Measurements from ENCODE around the gene HLA-DOB. TPM values are rescaled to one million over a fixed set of nuclear protein-coding genes. Genes with fewer than 3 reads are reported as not detected.

Gene HLA-DOB
- total RNA-seq: 0.11 and 0.12 TPM in 2 replicates

DNA sequence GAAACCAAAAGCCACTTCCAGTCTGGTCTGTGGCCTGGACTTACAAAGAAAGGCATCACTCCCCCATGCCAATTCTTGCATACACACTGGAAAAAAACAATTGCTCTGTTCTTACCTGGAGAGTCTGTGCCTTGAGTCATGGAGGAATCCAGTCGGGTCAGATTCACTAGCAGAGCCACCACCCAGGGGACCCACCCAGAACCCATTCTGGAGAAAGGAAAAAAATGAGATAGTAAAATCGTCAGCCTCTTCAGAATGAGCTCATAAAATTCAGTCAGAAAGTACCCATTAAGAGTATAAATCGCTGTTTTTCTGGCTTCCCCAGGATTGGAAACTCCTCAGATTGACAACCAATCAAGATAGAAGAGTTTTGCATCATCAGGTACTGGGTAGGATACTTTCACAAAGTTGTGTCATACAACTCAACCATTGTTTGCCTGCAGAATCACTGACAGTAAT is at the start of gene HLA-DOB:
TSS of gene HLA-DOB (minus strand) at position 257 of the 459 bp plus-strand sequence. CDS start at position 206, 51 bp downstream.

DNA sequence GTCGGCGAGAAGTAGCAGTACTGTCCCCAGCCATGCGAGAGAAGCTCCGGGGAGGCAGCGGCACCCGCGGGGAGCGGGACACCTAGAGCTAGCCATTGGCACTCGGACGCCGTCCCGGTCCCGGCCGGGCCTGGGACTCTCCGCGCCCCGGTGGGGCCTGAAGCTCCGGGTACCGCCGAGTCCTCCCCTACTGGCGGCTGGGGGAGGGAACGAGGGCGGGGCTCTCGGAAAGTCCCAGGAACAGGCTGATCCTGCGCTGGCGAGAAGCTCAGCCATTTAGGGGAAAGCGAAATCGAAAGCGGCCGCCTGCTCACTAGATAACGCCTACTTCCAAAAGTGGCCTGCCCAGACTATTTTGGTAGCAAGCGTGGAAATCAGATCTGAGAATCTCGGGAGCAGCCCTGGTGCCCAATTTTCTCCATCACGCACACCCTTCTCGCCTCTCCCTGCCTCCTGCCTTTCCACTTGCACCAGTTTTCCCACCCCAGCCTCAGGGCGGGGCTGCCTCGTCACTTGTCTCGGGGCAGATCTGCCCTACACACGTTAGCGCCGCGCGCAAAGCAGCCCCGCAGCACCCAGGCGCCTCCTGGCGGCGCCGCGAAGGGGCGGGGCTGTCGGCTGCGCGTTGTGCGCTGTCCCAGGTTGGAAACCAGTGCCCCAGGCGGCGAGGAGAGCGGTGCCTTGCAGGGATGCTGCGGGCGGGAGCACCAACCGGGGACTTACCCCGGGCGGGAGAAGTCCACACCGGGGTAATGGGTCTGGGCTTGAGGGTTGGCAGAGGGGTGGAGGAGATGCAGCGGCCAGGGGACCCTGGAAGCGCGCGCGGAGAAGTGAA is 37.0 kb upstream of the HLA-DOB start, which contains the start of the genes PSMB9 and TAP1:
TSS of gene PSMB9 (plus strand) at position 652 of the 835 bp plus-strand sequence. CDS start at position 690, 38 bp downstream.
TSS of gene TAP1 (minus strand) at position 164 of the 835 bp plus-strand sequence. CDS start at position 96, 68 bp downstream.

DNA sequence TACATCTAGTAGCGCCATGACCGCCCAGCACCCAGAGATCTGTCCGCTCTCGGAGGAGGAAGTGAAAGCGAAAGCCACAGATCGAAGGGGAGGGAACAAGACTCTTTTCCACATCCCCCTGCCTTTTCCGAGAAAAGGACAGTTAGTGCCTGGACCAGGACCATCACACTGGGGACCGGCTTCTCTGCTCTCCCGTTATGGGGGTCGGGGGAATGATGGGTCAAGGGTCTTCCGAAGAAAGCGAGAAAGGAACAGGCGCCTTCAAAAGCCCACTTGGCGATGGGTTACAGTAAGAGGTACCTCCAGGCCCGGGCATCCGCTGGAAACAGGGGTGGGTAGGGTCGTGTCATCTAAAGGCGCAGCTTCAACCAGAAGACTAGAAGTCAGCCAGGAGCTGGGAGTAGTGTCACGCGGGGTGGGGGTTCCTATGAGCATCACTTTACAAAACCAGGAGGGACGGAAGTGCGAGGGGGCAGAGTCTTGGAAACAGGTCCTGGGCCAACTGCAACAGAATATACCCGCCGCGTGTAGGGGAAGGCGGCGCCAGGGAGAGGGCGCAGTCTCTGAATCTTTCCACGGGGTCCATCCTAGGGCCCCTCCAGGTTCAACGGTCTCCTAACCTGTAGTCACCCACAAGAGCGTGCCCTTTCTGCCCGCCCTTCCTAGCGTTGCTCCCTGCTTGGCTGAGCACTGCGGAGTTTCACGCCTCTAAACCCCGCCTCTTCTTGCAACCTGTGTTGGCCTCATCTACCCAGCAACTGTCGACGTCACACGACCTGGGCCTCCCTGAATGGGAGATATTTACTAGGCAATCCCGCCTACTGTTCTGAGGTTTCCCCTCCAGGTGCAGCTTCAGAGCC is 27.4 kb upstream of the HLA-DOB start, which contains the start of gene PSMB8:
TSS of gene PSMB8 (minus strand) at position 69 of the 860 bp plus-strand sequence. CDS start at position 18, 51 bp downstream.

DNA sequence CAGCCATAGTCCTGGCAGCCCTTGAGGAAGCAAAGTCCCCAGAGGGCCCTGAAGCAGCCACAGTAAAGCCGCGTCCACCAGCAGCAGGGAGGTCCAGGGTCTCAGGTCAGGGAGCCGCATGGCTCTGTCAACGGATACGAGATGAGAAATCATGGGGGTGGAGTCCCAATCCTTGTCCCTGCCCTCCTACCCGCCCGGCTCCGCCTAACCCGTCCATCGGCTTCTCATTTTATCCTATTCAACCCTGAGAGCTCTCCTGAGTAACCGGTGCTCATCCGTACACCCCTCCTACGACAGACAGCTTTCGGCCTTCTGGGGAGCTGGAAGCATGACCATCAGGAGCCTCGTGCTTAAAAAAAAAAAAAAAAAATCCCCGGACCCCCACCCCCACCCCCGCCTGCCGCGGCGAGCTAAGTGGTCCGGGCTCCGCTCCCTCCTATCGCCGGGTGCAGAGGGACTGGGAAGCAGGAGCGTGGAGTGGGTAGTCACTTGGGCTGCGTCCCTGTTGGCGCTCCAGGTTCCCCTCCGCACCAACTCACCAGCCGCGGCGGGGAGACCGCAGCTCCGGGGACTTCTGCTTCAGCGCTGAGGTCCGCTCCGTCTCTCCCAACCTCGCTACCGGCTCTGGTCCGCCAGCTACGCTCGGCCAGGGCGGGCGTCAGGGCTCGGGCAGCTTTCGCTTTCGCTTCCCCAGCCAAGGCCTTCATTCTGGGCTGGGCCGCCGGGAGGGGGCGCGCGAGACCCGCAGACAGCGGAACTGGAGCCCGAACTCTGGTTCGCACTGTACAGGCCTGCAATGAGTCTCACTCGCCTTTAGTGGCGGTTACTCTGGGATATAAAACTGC is 21.5 kb upstream of the HLA-DOB start, which contains the start of gene TAP2:
TSS of gene TAP2 (minus strand) at position 626 of the 845 bp plus-strand sequence. CDS start at position 120, 506 bp downstream.

DNA sequence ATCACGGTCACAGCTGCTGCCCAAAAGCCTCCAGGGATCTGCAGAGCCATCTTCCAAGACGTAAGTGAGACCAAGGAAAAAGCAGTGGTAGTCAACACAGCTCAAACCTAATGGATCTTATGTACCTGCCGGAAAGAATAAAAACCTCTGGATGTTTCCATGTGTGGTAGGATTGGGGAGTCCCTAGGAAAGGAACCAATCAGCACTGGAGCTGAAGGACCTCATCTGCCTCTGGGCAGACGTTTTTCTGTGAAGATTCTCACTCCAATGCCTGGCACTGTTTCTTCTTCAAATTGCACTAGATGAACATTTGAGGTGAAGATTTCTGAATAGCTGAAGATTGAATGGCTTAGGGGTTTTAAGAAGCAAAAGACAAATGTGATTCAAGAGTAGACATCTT is 53.4 kb downstream of the HLA-DOB start, which contains the start of gene HLA-DQB2:
TSS of gene HLA-DQB2 (minus strand) at position 112 of the 400 bp plus-strand sequence. CDS start at position 50, 62 bp downstream.

Other genes starting within 250 kb of the HLA-DOB start
- gene HLA-DRB1, start 227.2 kb downstream of the HLA-DOB start, total RNA-seq: not detected in 2 replicates
- not detected in 2 replicates for gene HLA-DQA1, start 179.6 kb downstream of the HLA-DOB start, total RNA-seq
- gene HLA-DQB1, start 150.3 kb downstream of the HLA-DOB start, total RNA-seq: not detected in 2 replicates
- not detected in 2 replicates for gene HLA-DQA2, start 75.6 kb downstream of the HLA-DOB start, total RNA-seq
- not detected in 2 replicates for gene HLA-DQB2, start 53.5 kb downstream of the HLA-DOB start, total RNA-seq
- 8.0 and 10.3 TPM in 2 replicates for gene TAP2, start 21.7 kb upstream of the HLA-DOB start, total RNA-seq
- 41.2 and 52.1 TPM in 2 replicates for gene PSMB8, start 27.0 kb upstream of the HLA-DOB start, total RNA-seq
- gene TAP1, start 36.7 kb upstream of the HLA-DOB start, total RNA-seq: 39.5 and 48.9 TPM in 2 replicates
- gene PSMB9, start 37.2 kb upstream of the HLA-DOB start, total RNA-seq: 26.7 and 30.7 TPM in 2 replicates
- under 0.01 TPM in 1 of 2 replicates, not detected in the other for gene HLA-DMB, start 124.0 kb upstream of the HLA-DOB start, total RNA-seq
- 0.33 and 1.1 TPM in 2 replicates for gene HLA-DMA, start 136.1 kb upstream of the HLA-DOB start, total RNA-seq
- gene BRD2, start 151.6 kb upstream of the HLA-DOB start, total RNA-seq: 95.3 and 96.0 TPM in 2 replicates
- gene HLA-DOA, start 192.6 kb upstream of the HLA-DOB start, total RNA-seq: not detected in 2 replicates